Left ventricle myocardium inferior (tissue), 1 donor: Measurements from ENCODE around the gene FBXL4. TPM values are rescaled to one million over a fixed set of nuclear protein-coding genes. Genes with fewer than 3 reads are reported as not detected.

Experiments
- DNase-seq: peaks from one replicate; pipeline ENCODE4 v3.0.0-alpha.2; 2020
- H3K27ac ChIP-seq: fragments of 200-600 bp; replicated peaks from 2 replicates; pipeline ENCODE4 v1.8.0; 2021
- H3K27me3 ChIP-seq: fragments of 200-600 bp; 2 replicates; pipeline ENCODE4 v1.8.0; 2021; ENCODE audit warnings: low read depth
- H3K36me3 ChIP-seq: fragments of 200-600 bp; 2 replicates; pipeline ENCODE4 v1.8.0; 2021
- H3K4me1 ChIP-seq: fragments of 200-600 bp; 2 replicates; pipeline ENCODE4 v1.8.0; 2021
- H3K4me3 ChIP-seq: fragments of 200-600 bp; 2 replicates; pipeline ENCODE4 v1.8.0; 2021; ENCODE audit warnings: mild to moderate bottlenecking, moderate library complexity
- H3K9me3 ChIP-seq: fragments of 200-600 bp; replicated peaks from 2 replicates; pipeline ENCODE4 v1.8.0; 2021
- intact Hi-C: fragments of 100-400 bp; cut with micrococcal nuclease; formaldehyde crosslinking; loops from one replicate; pipeline ENCODE4 v1.11.0; 2022
- total RNA-seq: library from RNA; stranded (reverse); fragmentation: NEBNext Ultra II Directional; extraction: Animal tissue kit (Norgen Biotek cat#: 25700); gene quantifications from one replicate; pipeline ENCODE4 v1.2.1, GENCODE V29; 2021
- TF ChIP-seq, protein P1 (sequence below): fragments of 200-600 bp; IDR thresholded peaks from 2 replicates; pipeline ENCODE4 v1.8.0; 2021; ENCODE audit warnings: antibody characterized with exemption, mild to moderate bottlenecking, borderline replicate concordance
- donor health status: DM: no; HTN: yes; CAD: no; lungs with severe emphysema.

FBXL4 gene
- total RNA-seq, 1 donor from 2014 or later, result 17.2 TPM

DNA sequence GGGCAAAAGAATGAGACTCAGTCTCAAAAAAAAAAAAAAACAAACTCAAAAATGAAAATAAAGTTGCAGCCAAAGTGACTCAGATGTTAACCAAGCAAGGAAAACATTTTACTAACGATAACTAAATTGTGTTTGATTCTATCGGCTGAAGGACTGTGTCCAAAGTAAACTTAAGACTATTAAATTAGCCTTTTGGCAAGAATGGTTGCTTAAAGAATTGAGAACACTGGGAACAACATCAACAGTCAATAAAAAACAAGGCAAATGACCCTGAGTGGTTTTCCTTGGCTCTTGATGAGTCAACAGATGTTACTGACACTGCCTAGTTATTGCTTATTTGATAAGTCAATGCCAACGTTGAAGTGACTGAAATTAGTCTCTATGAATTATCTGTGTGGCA, 76.7 kb downstream of the FBXL4 start:
- Histone ChIP-seq H3K4me3 (no peak overlapping the region), H3K9me3 (no peaks in the 10 kb centered on the region), H3K4me1 (no peaks in the 10 kb centered on the region), H3K27ac (no peak overlapping the region), H3K36me3 (peaks cover 27% of the 10 kb centered on the region), H3K27me3 (no peaks in the 10 kb centered on the region)
- intact Hi-C loops, result no loop called here
- TF ChIP-seq, protein P1, sequence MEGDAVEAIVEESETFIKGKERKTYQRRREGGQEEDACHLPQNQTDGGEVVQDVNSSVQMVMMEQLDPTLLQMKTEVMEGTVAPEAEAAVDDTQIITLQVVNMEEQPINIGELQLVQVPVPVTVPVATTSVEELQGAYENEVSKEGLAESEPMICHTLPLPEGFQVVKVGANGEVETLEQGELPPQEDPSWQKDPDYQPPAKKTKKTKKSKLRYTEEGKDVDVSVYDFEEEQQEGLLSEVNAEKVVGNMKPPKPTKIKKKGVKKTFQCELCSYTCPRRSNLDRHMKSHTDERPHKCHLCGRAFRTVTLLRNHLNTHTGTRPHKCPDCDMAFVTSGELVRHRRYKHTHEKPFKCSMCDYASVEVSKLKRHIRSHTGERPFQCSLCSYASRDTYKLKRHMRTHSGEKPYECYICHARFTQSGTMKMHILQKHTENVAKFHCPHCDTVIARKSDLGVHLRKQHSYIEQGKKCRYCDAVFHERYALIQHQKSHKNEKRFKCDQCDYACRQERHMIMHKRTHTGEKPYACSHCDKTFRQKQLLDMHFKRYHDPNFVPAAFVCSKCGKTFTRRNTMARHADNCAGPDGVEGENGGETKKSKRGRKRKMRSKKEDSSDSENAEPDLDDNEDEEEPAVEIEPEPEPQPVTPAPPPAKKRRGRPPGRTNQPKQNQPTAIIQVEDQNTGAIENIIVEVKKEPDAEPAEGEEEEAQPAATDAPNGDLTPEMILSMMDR, result no peak
- no peak for DNase-seq

DNA sequence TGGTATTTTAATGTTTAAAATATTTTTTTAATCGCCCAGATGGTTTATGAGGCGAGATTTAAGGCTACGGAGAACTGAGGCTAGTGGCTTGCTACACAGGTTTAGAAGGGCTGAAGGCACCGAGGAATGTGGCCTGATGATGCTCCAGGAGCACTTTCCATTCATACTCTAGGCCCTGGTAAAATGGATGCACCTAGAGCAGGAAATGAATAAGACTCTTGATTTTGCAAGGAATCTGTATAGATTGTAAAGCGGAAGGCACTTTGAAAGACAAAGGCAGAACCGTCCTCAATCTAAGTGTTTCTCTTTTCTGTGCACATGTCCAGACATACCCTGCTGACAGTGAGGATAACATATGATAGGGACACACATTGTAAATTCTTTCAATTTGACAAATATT, 83.2 kb downstream of the FBXL4 start:
- Histone ChIP-seq H3K4me3 (no peak overlapping the region), H3K27ac (no peak overlapping the region), H3K4me1 (no peaks in the 10 kb centered on the region), H3K27me3 (no peaks in the 10 kb centered on the region), H3K36me3 (peaks cover 15% of the 10 kb centered on the region), H3K9me3 (no peaks in the 10 kb centered on the region)
- DNase-seq, result no peak
- intact Hi-C loops, result no loop called here
- TF ChIP-seq, protein P1, result no peak

DNA sequence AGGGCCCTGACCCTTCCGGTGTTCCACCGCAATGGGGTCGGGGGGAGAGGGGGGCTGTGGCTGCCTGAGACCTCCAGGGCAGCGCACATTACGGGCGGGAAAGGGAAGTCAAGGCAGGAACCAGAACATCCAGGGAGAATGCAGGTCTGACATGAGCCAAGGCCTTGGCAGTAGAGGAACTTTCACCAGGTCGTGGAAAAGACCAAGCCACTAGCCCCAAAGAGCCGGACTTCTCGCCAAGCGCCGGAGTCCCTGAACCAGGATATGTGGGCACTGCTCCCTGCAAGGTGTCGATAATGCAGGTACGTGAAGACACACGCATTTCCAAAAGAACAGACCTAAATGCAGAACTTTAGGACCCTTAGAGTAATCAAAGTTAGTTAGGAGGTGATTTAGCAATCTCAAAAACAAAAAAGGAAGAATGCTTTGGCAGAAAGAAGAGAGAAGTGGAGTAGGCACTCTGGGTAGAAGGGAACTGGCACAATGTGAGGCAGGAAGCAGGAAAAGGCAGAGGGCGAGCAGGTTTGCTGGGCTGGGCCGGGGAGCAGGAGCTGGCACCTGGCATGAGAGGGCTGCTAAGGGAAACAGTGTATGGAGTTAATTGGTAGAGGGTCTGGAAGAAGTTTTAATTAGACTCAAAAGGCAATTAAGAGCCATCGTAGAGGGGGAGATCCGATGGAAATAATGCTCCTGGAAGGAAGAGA, 99.1 kb downstream of the FBXL4 start:
- no peak overlapping the region for H3K27ac ChIP-seq
- intact Hi-C loops, result no loop called here
- DNase-seq, result no peak
- peaks cover 32% of the 10 kb centered on the region for H3K4me1 ChIP-seq
- H3K4me3 ChIP-seq, result peak overlapping the region; percentile 56
- H3K36me3 ChIP-seq, result no peaks in the 10 kb centered on the region
- no peaks in the 10 kb centered on the region for H3K9me3 ChIP-seq
- TF ChIP-seq, protein P1, result no peak
- peaks cover 58% of the 10 kb centered on the region for H3K27me3 ChIP-seq

DNA sequence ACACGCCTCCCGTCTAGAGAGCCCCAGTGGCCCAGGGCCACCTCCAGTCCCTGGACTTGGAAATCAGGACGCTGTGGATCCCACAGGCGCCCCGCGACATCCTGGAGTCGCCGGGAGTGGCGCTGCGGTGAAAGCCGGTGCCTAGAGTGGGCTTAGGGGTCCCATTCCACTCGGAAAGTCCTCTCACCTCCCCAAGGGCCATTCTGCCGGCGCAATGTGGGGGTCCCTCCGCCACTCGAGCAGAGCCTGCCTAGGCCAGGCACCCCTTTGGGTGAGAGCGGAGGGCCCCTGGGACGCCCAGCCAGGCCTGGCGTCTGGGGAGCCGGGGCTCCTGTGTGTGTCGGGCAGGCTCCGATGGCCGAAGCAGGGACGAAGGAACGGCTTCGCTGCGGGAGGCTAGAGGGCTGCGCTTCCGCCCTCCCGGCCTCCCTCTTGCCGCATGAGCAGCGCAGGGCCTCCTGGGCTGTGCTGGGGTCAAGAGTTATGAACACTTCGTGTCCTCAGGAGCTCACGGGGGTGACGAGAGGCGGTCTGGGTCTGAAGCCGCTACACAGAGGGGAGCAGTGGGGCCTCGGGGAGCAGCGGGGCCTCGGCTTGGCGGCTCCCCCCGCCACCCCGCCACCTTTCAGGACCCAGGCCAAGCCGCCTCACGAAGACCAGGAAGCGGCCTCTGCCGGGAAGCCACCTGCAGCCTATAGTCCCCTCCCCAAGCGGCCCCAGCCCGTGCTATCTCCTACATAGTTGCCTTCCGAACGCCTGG, 99.8 kb downstream of the FBXL4 start:
- TF ChIP-seq, protein P1, result peak; percentile 29
- Histone ChIP-seq H3K36me3 (no peaks in the 10 kb centered on the region), H3K4me1 (peaks cover 39% of the 10 kb centered on the region), H3K9me3 (no peaks in the 10 kb centered on the region), H3K4me3 (peak overlapping the region; percentile 56), H3K27me3 (peaks cover 65% of the 10 kb centered on the region), H3K27ac (no peak overlapping the region)
- no peak for DNase-seq
- intact Hi-C loops, result no loop called here

DNA sequence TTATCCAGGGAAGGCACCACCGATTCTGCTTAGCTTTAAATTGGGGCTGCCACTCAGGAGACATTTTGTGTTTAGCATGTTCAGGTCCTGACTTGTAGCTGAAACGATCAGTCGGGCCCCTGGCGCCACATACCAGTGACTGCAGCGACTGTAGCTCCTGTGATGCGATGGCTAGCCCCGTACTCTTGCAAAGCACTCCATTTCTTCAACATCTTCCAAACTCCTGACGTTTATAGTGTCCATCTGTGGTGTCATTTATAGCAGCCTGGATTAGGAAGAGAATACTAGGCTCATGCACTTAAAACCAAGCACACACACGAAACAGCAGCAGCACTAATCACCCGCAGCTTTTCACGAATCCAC, 100.3 kb downstream of the FBXL4 start:
- Histone ChIP-seq H3K4me3 (peak overlapping the region; percentile 56), H3K36me3 (no peaks in the 10 kb centered on the region), H3K27ac (no peak overlapping the region), H3K27me3 (peaks cover 71% of the 10 kb centered on the region), H3K4me1 (peaks cover 42% of the 10 kb centered on the region), H3K9me3 (no peaks in the 10 kb centered on the region)
- DNase-seq, result no peak
- intact Hi-C loops, result no loop called here
- TF ChIP-seq, protein P1, result no peak
